Measurements from ENCODE around the gene CDC42BPB. TPM values are rescaled to one million over a fixed set of nuclear protein-coding genes. Genes with fewer than 3 reads are reported as not detected.

The CDC42BPB gene
- polyA plus RNA-seq, 1 donor (not counting 4 experiments of a cell fraction or from before 2014, with no cell fraction given) = 41.3 TPM

- peaks cover 14% of the 10 kb centered on the region for H3K27me3 ChIP-seq (ENCODE audit: control insufficient read depth, extremely low read depth, insufficient read depth, low read length)
- H3K4me1 ChIP-seq (ENCODE audit: control insufficient read depth, extremely low read depth, insufficient read depth, low read length) = peaks cover 2% of the 10 kb centered on the region
- dilution Hi-C loops (cut with MboI; ENCODE audit: extremely low pct_ligation_motif_present, low sequenced_read_pairs) = no loop called here
- no peaks in the 10 kb centered on the region for H4K20me1 ChIP-seq (ENCODE audit: control insufficient read depth, extremely low read depth, insufficient read depth, low read length)
- H3K9me1 ChIP-seq (ENCODE audit: control insufficient read depth, extremely low read depth, insufficient read depth, low read length) = no peaks in the 10 kb centered on the region
- no peak overlapping the region for H3K4me3 ChIP-seq (ENCODE audit: control insufficient read depth in 2 of 3, extremely low read depth in 1 of 3, insufficient read depth in 2 of 3, low read depth in 1 of 3, low read length in 3 of 3)
- no peaks in the 10 kb centered on the region for H3K79me2 ChIP-seq (ENCODE audit: control insufficient read depth, insufficient read depth, low read length)
- no peak for DNase-seq (ENCODE audit: low read depth, low spot score)
- no peak overlapping the region for H3K27ac ChIP-seq (ENCODE audit: control insufficient read depth, insufficient read depth, low read length)
- no peak overlapping the region for H3K9ac ChIP-seq (ENCODE audit: control insufficient read depth, extremely low read depth, insufficient read depth, low read length)
- no peak for FAIRE-seq
- H3K9me3 ChIP-seq (ENCODE audit: control insufficient read depth, low read depth, low read length) = no peaks in the 10 kb centered on the region
- no peaks in the 10 kb centered on the region for H3K36me3 ChIP-seq (ENCODE audit: control insufficient read depth in 2 of 2, extremely low read depth in 1 of 2, insufficient read depth in 2 of 2, low read length in 2 of 2)
- no peak for TF ChIP-seq CTCF (optimal IDR thresholded peaks at IDR 0.05 in 1 of 3, IDR thresholded peaks at IDR 0.05 in 1 of 3, conservative IDR thresholded peaks at IDR 0.05 in 1 of 3; ENCODE audit: extremely low read depth in 1 of 3, insufficient read depth in 2 of 3, low read length in 3 of 3)
- TF ChIP-seq EZH2 (IDR thresholded peaks at IDR 0.05; ENCODE audit: low read length) = no peak
- no peak overlapping the region for H3K4me2 ChIP-seq (ENCODE audit: control insufficient read depth, extremely low read depth, insufficient read depth, low read depth, low read length)
- no peak overlapping the region for H2AFZ ChIP-seq (ENCODE audit: control insufficient read depth, low read length)
Measured at GRCh38 chr14:103078860-103079587, 21.7 kb upstream of the CDC42BPB start.

- no peak for FAIRE-seq
Measured at GRCh38 chr14:103078420-103078749, 21.0 kb upstream of the CDC42BPB start.

More at GRCh38 chr14:103078420-103078749, 21.0 kb upstream of the CDC42BPB start:
- H3K9ac ChIP-seq (ENCODE audit: control insufficient read depth, extremely low read depth, insufficient read depth, low read length) = no peak overlapping the region
- H3K4me2 ChIP-seq (ENCODE audit: control insufficient read depth, extremely low read depth, insufficient read depth, low read depth, low read length) = no peak overlapping the region
- peak; percentile 78 to 85 (median 80) for TF ChIP-seq CTCF (optimal IDR thresholded peaks at IDR 0.05 in 1 of 3, IDR thresholded peaks at IDR 0.05 in 1 of 3, conservative IDR thresholded peaks at IDR 0.05 in 1 of 3; ENCODE audit: extremely low read depth in 1 of 3, insufficient read depth in 2 of 3, low read length in 3 of 3)
- TF ChIP-seq EZH2 (IDR thresholded peaks at IDR 0.05; ENCODE audit: low read length) = no peak
- H3K27ac ChIP-seq (ENCODE audit: control insufficient read depth, insufficient read depth, low read length) = no peak overlapping the region
- no peak for DNase-seq (ENCODE audit: low read depth, low spot score)
- no peaks in the 10 kb centered on the region for H3K36me3 ChIP-seq (ENCODE audit: control insufficient read depth in 2 of 2, extremely low read depth in 1 of 2, insufficient read depth in 2 of 2, low read length in 2 of 2)
- H4K20me1 ChIP-seq (ENCODE audit: control insufficient read depth, extremely low read depth, insufficient read depth, low read length) = no peaks in the 10 kb centered on the region
- H3K27me3 ChIP-seq (ENCODE audit: control insufficient read depth, extremely low read depth, insufficient read depth, low read length) = peaks cover 11% of the 10 kb centered on the region
- no peaks in the 10 kb centered on the region for H3K9me3 ChIP-seq (ENCODE audit: control insufficient read depth, low read depth, low read length)
- no peaks in the 10 kb centered on the region for H3K9me1 ChIP-seq (ENCODE audit: control insufficient read depth, extremely low read depth, insufficient read depth, low read length)
- no peak overlapping the region for H2AFZ ChIP-seq (ENCODE audit: control insufficient read depth, low read length)
- dilution Hi-C loops (cut with MboI; ENCODE audit: extremely low pct_ligation_motif_present, low sequenced_read_pairs) = no loop called here
- no peaks in the 10 kb centered on the region for H3K79me2 ChIP-seq (ENCODE audit: control insufficient read depth, insufficient read depth, low read length)
- H3K4me1 ChIP-seq (ENCODE audit: control insufficient read depth, extremely low read depth, insufficient read depth, low read length) = peaks cover 2% of the 10 kb centered on the region
- no peak overlapping the region for H3K4me3 ChIP-seq (ENCODE audit: control insufficient read depth in 2 of 3, extremely low read depth in 1 of 3, insufficient read depth in 2 of 3, low read depth in 1 of 3, low read length in 3 of 3)
